Daoy (cell line): ENCODE measurements around the gene ARIH1. TPM values are rescaled to one million over a fixed set of nuclear protein-coding genes. Genes with fewer than 3 reads are reported as not detected.
"Not testable (repeated sequence)": the region's sequence is repeated elsewhere in the genome, so short reads cannot be mapped to it uniquely, and the experiment has no call there.

ENCODE experiments used
- DNase-seq: peaks from one replicate; pipeline ENCODE4 v3.0.0-alpha.2; 2015; ENCODE audit warnings: low read depth
- total RNA-seq: library from RNA; depleted of rRNA; stranded (reverse); fragments of >200 nt; shearing (Covaris generic); gene quantifications from 2 replicates; pipeline ENCODE4 v1.2.3, GENCODE V29; 2014

The ARIH1 gene
- total RNA-seq, 1 experiment from 2014 or later: 22.7 TPM

GRCh38 chr15:72604794-72605193, 130.7 kb downstream of the ARIH1 start:
- DNase-seq: peak; percentile 26

DNA sequence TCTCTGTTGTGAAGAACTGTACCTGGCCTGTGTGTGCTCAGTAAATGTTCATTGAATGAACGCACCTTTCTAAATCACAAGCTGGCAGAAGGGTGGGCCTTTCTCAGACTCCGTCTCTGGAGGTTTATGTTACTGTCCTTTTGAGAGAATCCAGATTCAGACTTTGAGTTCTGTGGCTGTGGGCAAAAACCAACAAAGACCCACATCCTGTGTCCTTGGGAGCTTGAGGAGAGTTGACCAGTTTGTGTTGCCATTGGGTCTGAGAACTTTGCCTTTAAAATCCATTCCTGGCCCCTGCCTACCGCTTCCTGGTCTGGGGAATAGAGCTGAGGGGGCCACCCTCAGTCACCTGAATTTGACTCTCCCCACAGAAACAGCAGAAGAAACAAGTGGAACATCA, 134.0 kb downstream of the ARIH1 start:
- DNase-seq: not testable (repeated sequence)

DNA sequence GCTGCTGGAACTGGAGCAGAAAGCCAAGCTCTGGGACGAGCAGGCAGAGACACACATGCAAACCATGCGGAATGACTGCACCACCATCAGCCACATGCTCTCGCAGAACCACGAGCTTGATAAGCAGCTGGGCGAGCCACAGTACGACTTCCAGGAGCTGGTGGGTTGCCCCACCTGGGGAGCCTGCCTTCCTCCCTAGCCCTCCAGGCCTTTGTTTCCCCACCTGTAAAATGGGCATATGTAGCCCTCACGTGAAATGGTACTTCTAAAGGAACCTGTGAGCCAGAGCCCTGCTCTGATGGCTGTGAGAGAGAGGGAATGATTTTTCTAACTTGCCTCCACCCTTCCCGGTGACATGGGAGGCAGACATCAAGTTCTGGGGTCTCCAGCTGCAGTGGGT, 135.7 kb downstream of the ARIH1 start:
- DNase-seq: no peak

DNA sequence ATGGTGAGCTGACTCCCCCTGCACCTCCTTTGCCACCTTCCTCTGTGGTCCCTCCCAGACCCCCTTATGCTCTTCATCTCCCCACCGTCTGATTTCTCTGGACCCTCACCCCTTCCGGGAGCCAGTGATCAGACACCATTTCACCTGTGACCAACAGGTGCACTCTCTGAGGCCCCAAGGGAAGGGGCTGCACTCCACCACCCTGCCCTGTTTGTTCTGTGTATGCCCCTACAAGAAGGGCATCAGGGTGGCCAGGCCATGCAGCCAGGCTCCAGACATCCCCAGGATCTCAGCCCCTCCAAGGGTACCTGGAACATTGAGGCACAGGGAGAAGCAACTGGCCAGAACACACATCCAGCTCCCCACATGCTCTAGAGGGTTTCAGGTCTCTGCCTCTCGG, 138.2 kb downstream of the ARIH1 start:
- DNase-seq: not testable (repeated sequence)

DNA sequence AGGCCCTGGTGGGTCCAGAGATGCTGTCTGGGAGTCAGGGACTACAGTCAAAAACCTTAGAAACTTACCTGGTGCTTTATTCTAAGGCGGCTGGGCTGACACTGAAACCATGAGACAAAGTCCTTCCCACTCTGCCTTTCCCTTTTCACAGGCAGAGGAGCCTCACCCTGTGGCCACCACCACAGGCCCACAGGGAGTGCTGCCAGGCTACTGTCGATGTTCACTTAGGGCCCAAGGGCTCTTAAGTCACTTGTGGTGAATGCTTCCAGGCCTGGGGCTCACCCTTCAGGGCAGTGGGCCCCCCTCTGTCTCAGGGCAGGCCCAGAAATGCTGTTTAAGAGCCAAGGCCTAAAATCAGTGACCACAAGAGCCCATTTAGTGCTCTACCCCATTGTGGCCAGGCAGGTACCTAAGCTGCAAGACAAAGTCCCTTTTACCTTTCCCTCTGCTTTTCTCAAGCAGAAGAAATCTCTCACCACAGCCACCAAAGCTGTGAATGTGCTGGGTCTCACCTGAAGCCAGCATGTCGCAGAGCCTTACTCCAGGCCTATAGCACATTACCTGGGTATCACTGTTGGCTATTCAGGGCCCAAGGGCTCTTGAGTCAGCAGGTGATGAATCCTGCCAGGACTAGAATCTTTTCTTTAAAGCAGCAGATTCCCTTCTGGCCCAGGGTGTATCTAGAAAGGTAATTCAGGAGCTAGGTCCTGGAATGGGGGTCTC, 140.8 kb downstream of the ARIH1 start:
- no peak for DNase-seq

GRCh38 chr15:72615533-72616233, 141.6 kb downstream of the ARIH1 start:
- DNase-seq: not testable (repeated sequence)

DNA sequence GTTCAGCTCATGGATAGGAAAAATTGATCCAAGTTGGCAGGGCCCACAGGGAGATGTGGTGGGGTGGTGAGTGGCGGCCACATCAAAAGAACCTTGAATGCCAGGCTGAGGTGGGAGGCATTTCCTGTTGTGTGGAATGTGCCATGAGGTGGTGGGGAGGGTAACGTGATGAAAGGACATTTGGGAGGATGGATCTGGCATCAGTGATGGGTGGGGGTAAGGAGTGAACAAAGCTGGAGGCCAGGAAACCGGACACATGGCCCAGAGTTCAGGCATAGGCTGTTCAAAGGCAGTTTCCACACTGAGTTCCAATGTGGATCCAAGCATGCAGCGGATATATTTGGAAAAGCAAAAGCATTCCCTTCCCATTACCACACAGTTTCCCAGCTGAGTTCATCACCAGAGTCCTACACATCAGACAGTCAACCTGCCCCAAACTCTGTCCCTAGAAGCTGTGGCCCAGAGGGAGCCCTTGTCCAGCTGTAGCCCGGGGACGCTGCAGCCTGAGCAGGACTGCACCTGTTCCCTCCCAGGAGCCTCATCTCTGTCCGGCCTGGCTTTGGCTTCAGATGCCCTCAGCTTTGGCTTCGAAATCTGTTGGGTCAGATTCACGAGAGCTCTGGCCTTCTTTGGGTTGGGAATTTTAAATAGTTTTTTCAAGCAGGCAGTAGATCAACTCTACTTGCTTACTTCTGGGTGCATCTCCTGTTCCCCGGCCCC, 142.5 kb downstream of the ARIH1 start:
- DNase-seq: no peak

DNA sequence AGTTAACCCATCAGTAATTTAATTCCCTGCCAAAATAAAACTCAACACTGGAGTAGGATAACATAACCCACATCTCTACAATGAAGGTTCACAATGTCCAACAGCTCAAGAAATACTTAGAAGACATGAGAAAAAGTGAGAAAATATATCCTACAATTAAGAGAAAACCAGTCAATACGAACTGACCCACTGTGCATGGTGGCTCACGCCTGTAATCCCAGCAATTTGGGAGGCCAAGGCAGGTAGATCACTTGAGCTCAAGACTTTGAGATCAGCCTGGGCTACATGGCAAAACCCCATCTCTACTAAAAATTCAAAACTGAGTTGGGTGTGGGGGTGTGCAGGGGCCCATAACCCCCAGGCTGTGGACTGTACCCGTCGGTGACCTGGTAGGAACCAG, 149.7 kb downstream of the ARIH1 start:
- DNase-seq: not testable (repeated sequence)

- not testable (repeated sequence) for DNase-seq
Observed at GRCh38 chr15:72626153-72626552, 152.0 kb downstream of the ARIH1 start.

GRCh38 chr15:72628249-72629067, 154.3 kb downstream of the ARIH1 start:
- DNase-seq: not testable (repeated sequence)

DNA sequence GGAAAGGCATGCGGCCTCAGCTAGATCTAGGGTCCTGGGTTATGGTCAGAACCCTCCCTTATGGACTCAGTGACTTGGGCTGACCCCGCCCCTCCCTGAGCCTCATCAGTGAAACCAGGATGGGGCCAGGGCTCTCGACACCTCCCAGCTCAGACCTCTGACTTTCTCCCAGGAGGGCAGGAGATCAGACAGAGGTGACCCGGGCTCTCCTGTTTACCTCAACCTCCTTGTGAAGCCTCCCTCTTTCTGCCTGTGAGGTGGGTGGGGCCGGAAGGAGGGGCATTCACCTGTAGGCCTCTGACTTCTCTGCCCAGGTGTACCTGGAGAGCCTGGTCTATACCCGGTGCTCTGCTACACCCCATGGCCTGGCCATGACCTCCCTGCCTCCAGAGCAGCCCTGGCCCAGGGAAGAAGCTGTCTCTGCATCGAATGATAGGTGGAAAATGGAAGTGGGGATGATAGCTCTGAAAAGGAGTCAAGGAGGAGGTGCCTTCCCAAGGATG, 155.0 kb downstream of the ARIH1 start:
- DNase-seq: not testable (repeated sequence)

GRCh38 chr15:72636519-72637282, 162.6 kb downstream of the ARIH1 start:
- peak; percentile 84 for DNase-seq

- not testable (repeated sequence) for DNase-seq
Observed at GRCh38 chr15:72639759-72640483, 165.8 kb downstream of the ARIH1 start.

DNA sequence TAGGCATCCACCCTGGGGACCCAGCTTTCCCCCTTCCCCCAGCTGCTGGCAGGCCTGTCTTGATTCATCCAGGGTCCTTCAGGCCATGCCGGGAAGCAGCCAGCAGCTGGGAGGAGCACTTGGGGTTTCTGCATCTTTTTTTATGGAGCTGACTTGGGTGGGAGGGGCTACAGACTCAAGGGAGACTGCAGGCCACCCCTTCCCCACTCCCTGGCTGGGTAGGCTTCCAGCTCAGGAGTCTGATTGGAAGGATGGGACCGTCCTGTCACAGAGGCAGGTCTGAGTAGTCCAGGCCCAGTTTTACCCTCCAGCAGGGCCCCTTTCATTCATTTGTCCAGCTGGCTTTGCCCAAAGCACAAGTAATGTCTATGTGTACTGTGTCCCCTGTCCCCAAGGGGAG, 168.1 kb downstream of the ARIH1 start:
- not testable (repeated sequence) for DNase-seq

GRCh38 chr15:72648631-72649253, 174.6 kb downstream of the ARIH1 start:
- not testable (repeated sequence) for DNase-seq
